ENCODE results near the gene FAM181A. TPM values are rescaled to one million over a fixed set of nuclear protein-coding genes. Genes with fewer than 3 reads are reported as not detected.

The FAM181A gene
- total and polyA plus RNA-seq, 12 donors = not detected

- no peak for TF ChIP-seq CTCF (IDR thresholded peaks at IDR 0.05)
- intact Hi-C loops (cut with DNase I) = no loop called here
- no peaks in the 10 kb centered on the region for H3K4me1 ChIP-seq
- H3K27ac ChIP-seq = no peak overlapping the region
- H3K36me3 ChIP-seq = peaks cover 0 to 31% (median 0%) of the 10 kb centered on the region in 9 donors
- DNase-seq (no peak), ATAC-seq (peak in 1 of 8 donors; percentile 9)
- no peaks in the 10 kb centered on the region for H3K9me3 ChIP-seq
- H3K4me3 ChIP-seq = no peak overlapping the region
- H3K27me3 ChIP-seq = no peaks in the 10 kb centered on the region
- 74 to 81% methylated on average over 12 to 13 of the region's 13 CpGs for WGBS, 2 donors
These were observed 1.9 kb downstream of the FAM181A start for GRCh38 chr14:93929048-93929535.

GRCh38 chr14:93929657-93930056 is 2.5 kb downstream of the FAM181A start:
- 81% methylated on average over 11 of the region's 11 CpGs for WGBS, 2 donors
- no peaks in the 10 kb centered on the region for H3K9me3 ChIP-seq
- H3K4me1 ChIP-seq = no peaks in the 10 kb centered on the region
- no peak overlapping the region for H3K4me3 ChIP-seq
- no peak for TF ChIP-seq CTCF (IDR thresholded peaks at IDR 0.05)
- no peaks in the 10 kb centered on the region for H3K27me3 ChIP-seq
- intact Hi-C loops (cut with DNase I) = loop anchor here in 3 of 10 donors (10.0 kb wide), 1 partner anchor 205 kb away; no protein-coding TSS in a partner anchor
- DNase-seq = no peak
- ATAC-seq = peak in 1 of 8 donors; percentile 4
- H3K27ac ChIP-seq = no peak overlapping the region
- peaks cover 0 to 36% (median 0%) of the 10 kb centered on the region in 9 donors for H3K36me3 ChIP-seq

GRCh38 chr14:93930296-93930988 is 3.3 kb downstream of the FAM181A start:
- Histone ChIP-seq H3K9me3 (no peaks in the 10 kb centered on the region), H3K36me3 (peaks cover 0 to 44% (median 4%) of the 10 kb centered on the region in 9 donors), H3K4me3 (no peak overlapping the region), H3K4me1 (no peaks in the 10 kb centered on the region), H3K27me3 (no peaks in the 10 kb centered on the region), H3K27ac (no peak overlapping the region)
- DNase-seq = no peak
- intact Hi-C loops (cut with DNase I) = loop anchor here in 3 of 10 donors (10.0 kb wide), 1 partner anchor 204 kb away; no protein-coding TSS in a partner anchor
- 80 to 83% methylated on average over 8 of the region's 8 CpGs for WGBS, 2 donors
- TF ChIP-seq CTCF (IDR thresholded peaks at IDR 0.05) = no peak
- no peak for ATAC-seq

GRCh38 chr14:93930989-93931307 is 3.8 kb downstream of the FAM181A start:
- WGBS, 2 donors = 71 to 73% methylated on average over 4 of the region's 4 CpGs
- ATAC-seq = no peak
- H3K27ac ChIP-seq = no peak overlapping the region
- no peak for TF ChIP-seq CTCF (IDR thresholded peaks at IDR 0.05)
- no peak overlapping the region for H3K4me3 ChIP-seq
- H3K27me3 ChIP-seq = no peaks in the 10 kb centered on the region
- intact Hi-C loops (cut with DNase I) = loop anchor here in 3 of 10 donors (10.0 kb wide), 1 partner anchor 204 kb away; no protein-coding TSS in a partner anchor
- DNase-seq = no peak
- no peaks in the 10 kb centered on the region for H3K9me3 ChIP-seq
- peaks cover 0 to 49% (median 6%) of the 10 kb centered on the region in 9 donors for H3K36me3 ChIP-seq
- no peaks in the 10 kb centered on the region for H3K4me1 ChIP-seq

Data from heart right ventricle (tissue), 16 donors.